Superior temporal gyrus (tissue), 1 donor: ENCODE results near the gene MTCL1.

Experiments
- DNase-seq: peaks from one replicate; pipeline ENCODE4 v3.0.0-alpha.2; 2016; ENCODE audit errors: extremely low spot score

The MTCL1 gene

GRCh38 chr18:8713691-8714090 lies 8.3 kb downstream of the MTCL1 start:
- no peak for DNase-seq

GRCh38 chr18:8715599-8715998 lies 10.2 kb downstream of the MTCL1 start:
- no peak for DNase-seq

- DNase-seq: no peak
These were observed 11.8 kb downstream of the MTCL1 start for GRCh38 chr18:8717011-8717770.

GRCh38 chr18:8718401-8718913 lies 13.1 kb downstream of the MTCL1 start:
- DNase-seq: no peak

GRCh38 chr18:8719192-8719591 lies 13.8 kb downstream of the MTCL1 start:
- DNase-seq: no peak

GRCh38 chr18:8720141-8720540 lies 14.8 kb downstream of the MTCL1 start:
- DNase-seq: no peak

GRCh38 chr18:8721094-8721669 lies 15.8 kb downstream of the MTCL1 start:
- no peak for DNase-seq

GRCh38 chr18:8721716-8722115 lies 16.4 kb downstream of the MTCL1 start:
- DNase-seq: no peak

- no peak for DNase-seq
These were observed 17.8 kb downstream of the MTCL1 start for GRCh38 chr18:8722946-8723820.

GRCh38 chr18:8724452-8724851 lies 19.1 kb downstream of the MTCL1 start:
- DNase-seq: no peak

GRCh38 chr18:8726281-8726680 lies 20.9 kb downstream of the MTCL1 start:
- DNase-seq: no peak

- no peak for DNase-seq
These were observed 21.8 kb downstream of the MTCL1 start for GRCh38 chr18:8726963-8727705.

- DNase-seq: no peak
These were observed 24.9 kb downstream of the MTCL1 start for GRCh38 chr18:8730080-8730827.

- no peak for DNase-seq
These were observed 27.3 kb downstream of the MTCL1 start for GRCh38 chr18:8732442-8733360.

- no peak for DNase-seq
These were observed 29.1 kb downstream of the MTCL1 start for GRCh38 chr18:8734496-8734895.

- no peak for DNase-seq
These were observed 29.9 kb downstream of the MTCL1 start for GRCh38 chr18:8735274-8735673.

GRCh38 chr18:8741117-8741516 lies 35.8 kb downstream of the MTCL1 start:
- DNase-seq: no peak

GRCh38 chr18:8741532-8741931 lies 36.2 kb downstream of the MTCL1 start:
- no peak for DNase-seq

GRCh38 chr18:8742387-8743361 lies 37.3 kb downstream of the MTCL1 start:
- no peak for DNase-seq
